ENCODE data around the gene KCNIP1.

KCNIP1 gene

GRCh38 chr5:170551076-170551475, 47.3 kb downstream of the KCNIP1 start:
- H3K4me2 ChIP-seq (ENCODE audit: low read depth, low read length, poor library complexity, severe bottlenecking), result no peak overlapping the region
- no peak overlapping the region for H3K9ac ChIP-seq (ENCODE audit: low read depth, low read length, poor library complexity, severe bottlenecking)
- H3F3A ChIP-seq (ENCODE audit: low read depth), result no peaks in the 10 kb centered on the region
- H3K4me3 ChIP-seq (ENCODE audit: low read length, poor library complexity, severe bottlenecking), result no peak overlapping the region
- H3K27me3 ChIP-seq (ENCODE audit: insufficient read depth, low read length, poor library complexity, severe bottlenecking), result no peaks in the 10 kb centered on the region
- peaks cover 12% of the 10 kb centered on the region for H3K4me1 ChIP-seq (ENCODE audit: insufficient read depth, low read length, poor library complexity, severe bottlenecking)
- no peak overlapping the region for H2AFZ ChIP-seq (ENCODE audit: low read length)
- no peaks in the 10 kb centered on the region for H3K9me3 ChIP-seq (ENCODE audit: insufficient read depth, low read depth, low read length)
- H3K79me2 ChIP-seq (ENCODE audit: insufficient read depth, low read length), result no peaks in the 10 kb centered on the region
- no peak for TF ChIP-seq CTCF (conservative IDR thresholded peaks at IDR 0.05; ENCODE audit: low read length)
- no peak for TF ChIP-seq EZH2phosphoT487 (IDR thresholded peaks at IDR 0.05; ENCODE audit: borderline replicate concordance)
- no peaks in the 10 kb centered on the region for H3K9me2 ChIP-seq (replicated peaks; ENCODE audit: low read depth, low read length)
- no peaks in the 10 kb centered on the region for H4K20me1 ChIP-seq (ENCODE audit: insufficient read depth, low read length, poor library complexity, severe bottlenecking)
- H3K36me3 ChIP-seq (ENCODE audit: insufficient read depth, low read length), result no peaks in the 10 kb centered on the region

- H3K9me2 ChIP-seq (replicated peaks; ENCODE audit: low read depth, low read length), result no peaks in the 10 kb centered on the region
- H3K27me3 ChIP-seq (ENCODE audit: insufficient read depth, low read length, poor library complexity, severe bottlenecking), result no peaks in the 10 kb centered on the region
- no peak overlapping the region for H3K9ac ChIP-seq (ENCODE audit: low read depth, low read length, poor library complexity, severe bottlenecking)
- no peaks in the 10 kb centered on the region for H3K36me3 ChIP-seq (ENCODE audit: insufficient read depth, low read length)
- TF ChIP-seq EZH2phosphoT487 (IDR thresholded peaks at IDR 0.05; ENCODE audit: borderline replicate concordance) (no peak), CTCF (conservative IDR thresholded peaks at IDR 0.05; ENCODE audit: low read length) (no peak)
- no peak overlapping the region for H3K4me3 ChIP-seq (ENCODE audit: low read length, poor library complexity, severe bottlenecking)
- H3K4me1 ChIP-seq (ENCODE audit: insufficient read depth, low read length, poor library complexity, severe bottlenecking), result peaks cover 12% of the 10 kb centered on the region
- H3K79me2 ChIP-seq (ENCODE audit: insufficient read depth, low read length), result no peaks in the 10 kb centered on the region
- no peak overlapping the region for H2AFZ ChIP-seq (ENCODE audit: low read length)
- H3F3A ChIP-seq (ENCODE audit: low read depth), result no peaks in the 10 kb centered on the region
- H4K20me1 ChIP-seq (ENCODE audit: insufficient read depth, low read length, poor library complexity, severe bottlenecking), result no peaks in the 10 kb centered on the region
- H3K4me2 ChIP-seq (ENCODE audit: low read depth, low read length, poor library complexity, severe bottlenecking), result no peak overlapping the region
- H3K9me3 ChIP-seq (ENCODE audit: insufficient read depth, low read depth, low read length), result no peaks in the 10 kb centered on the region
Observed at GRCh38 chr5:170551622-170552021, 47.8 kb downstream of the KCNIP1 start.

- no peaks in the 10 kb centered on the region for H3K36me3 ChIP-seq (ENCODE audit: insufficient read depth, low read length)
- TF ChIP-seq CTCF (conservative IDR thresholded peaks at IDR 0.05; ENCODE audit: low read length), result no peak
- TF ChIP-seq EZH2phosphoT487 (IDR thresholded peaks at IDR 0.05; ENCODE audit: borderline replicate concordance), result no peak
- no peak overlapping the region for H3K4me3 ChIP-seq (ENCODE audit: low read length, poor library complexity, severe bottlenecking)
- H4K20me1 ChIP-seq (ENCODE audit: insufficient read depth, low read length, poor library complexity, severe bottlenecking), result no peaks in the 10 kb centered on the region
- H3K9me2 ChIP-seq (replicated peaks; ENCODE audit: low read depth, low read length), result no peaks in the 10 kb centered on the region
- H3K79me2 ChIP-seq (ENCODE audit: insufficient read depth, low read length), result no peaks in the 10 kb centered on the region
- peaks cover 12% of the 10 kb centered on the region for H3K4me1 ChIP-seq (ENCODE audit: insufficient read depth, low read length, poor library complexity, severe bottlenecking)
- H3K27me3 ChIP-seq (ENCODE audit: insufficient read depth, low read length, poor library complexity, severe bottlenecking), result no peaks in the 10 kb centered on the region
- no peak overlapping the region for H2AFZ ChIP-seq (ENCODE audit: low read length)
- H3F3A ChIP-seq (ENCODE audit: low read depth), result no peaks in the 10 kb centered on the region
- H3K4me2 ChIP-seq (ENCODE audit: low read depth, low read length, poor library complexity, severe bottlenecking), result peak overlapping the region; percentile 44
- no peaks in the 10 kb centered on the region for H3K9me3 ChIP-seq (ENCODE audit: insufficient read depth, low read depth, low read length)
- H3K9ac ChIP-seq (ENCODE audit: low read depth, low read length, poor library complexity, severe bottlenecking), result no peak overlapping the region
Observed at GRCh38 chr5:170552621-170553115, 48.8 kb downstream of the KCNIP1 start.

Data from Loucy (cell line).